ENCODE data around the gene RPL11. TPM values are rescaled to one million over a fixed set of nuclear protein-coding genes. Genes with fewer than 3 reads are reported as not detected.
"Not testable (repeated sequence)": the region's sequence is repeated elsewhere in the genome, so short reads cannot be mapped to it uniquely, and the experiment has no call there.

The RPL11 gene
- total RNA-seq, 1 donor from 2014 or later: 1,266 TPM

DNA sequence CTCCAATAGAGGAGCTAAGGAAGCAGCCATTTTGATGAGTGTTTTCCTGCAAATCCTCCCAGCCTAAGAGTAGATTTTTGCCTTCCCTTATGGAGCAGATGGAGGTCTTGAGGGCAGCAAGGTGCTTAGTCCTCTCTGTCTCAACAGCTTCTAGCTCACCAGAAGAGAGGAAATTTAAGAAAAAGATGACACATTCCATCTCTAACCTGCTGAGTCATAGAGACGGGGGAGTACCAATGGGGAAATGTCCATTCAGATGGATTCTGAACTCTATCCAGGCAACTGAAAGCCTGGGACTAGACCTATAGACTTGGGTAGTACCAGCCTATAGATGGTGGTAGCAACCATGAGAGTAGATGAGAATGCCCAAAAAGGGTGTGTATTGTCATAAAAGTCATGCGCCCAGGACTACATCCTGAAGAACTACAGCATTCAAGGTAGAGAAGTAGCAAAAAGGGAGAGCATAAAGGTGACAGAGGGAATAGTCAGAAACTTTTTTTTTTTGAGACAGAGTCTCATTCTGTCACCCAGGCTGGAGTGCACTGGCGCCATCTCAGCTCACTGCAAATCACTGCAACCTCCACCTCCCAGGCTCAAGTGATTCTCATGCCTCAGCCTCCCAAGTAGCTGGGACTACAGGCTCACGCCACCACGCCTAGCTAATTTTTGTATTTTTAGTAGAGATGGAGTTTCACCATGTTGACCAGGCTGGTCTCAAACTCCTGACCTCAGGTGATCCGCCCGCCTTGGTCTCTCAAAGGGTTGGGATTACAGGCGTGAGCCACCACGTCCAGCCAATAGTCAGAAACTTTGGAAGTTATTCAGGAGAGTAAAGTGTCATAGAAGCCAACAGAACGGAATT is 41.0 kb downstream of the RPL11 start:
- peak in 1 of 2 donors; percentile 8 for DNase-seq (ENCODE audit: low read depth in 2 of 2)

DNA sequence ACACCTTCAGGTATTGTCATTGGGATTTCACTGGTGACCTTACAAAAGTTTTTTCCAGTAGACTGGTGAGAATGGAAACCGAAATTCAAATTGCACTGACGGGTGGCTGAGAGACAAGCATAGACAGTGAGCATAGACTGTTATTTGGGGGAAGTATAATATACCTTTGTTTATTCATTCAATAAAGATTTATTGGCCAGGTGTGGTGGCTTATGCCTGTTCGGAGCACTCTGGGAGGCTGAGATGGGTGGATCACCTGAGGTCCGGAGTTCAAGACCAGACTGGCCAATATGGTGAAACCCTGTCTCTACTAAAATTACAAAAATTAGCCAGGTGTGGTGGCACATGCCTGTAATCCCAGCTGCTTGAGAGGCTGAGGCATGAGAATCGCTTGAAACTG is 41.7 kb downstream of the RPL11 start:
- DNase-seq (ENCODE audit: low read depth in 2 of 2): not testable (repeated sequence)

DNA sequence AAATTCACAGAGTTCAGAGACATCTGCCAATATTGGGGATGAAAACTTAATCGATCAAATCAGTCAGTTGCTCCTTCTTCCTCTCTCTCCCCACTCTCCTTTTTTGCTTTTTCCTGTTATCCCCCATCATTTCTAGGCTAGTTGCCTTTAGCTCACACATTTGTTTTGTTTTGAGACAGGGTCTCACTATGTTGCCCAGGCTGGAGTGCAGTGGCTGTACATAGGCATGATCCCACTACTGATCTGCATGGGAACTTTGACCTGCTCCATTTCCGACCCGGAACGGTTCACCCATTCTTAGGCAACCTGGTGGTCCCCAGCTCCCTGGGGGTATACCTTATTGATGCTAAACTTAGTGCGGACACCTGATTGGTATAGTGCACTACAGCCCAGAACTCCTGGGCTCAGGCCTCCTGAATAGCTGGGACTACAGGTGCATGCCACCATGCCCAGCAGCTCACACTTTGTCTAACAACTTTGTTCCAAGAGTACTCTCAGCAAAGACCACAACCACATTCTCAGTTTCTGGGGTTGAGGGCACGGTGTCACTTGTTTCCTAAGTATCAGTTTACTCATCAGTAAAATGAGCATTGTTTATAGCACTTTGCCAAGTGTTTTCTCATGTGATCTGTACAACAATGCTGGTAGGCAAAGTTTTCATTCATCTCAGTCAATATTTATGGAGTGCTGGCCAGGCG is 45.0 kb downstream of the RPL11 start:
- no peak for DNase-seq (ENCODE audit: low read depth in 2 of 2)

DNA sequence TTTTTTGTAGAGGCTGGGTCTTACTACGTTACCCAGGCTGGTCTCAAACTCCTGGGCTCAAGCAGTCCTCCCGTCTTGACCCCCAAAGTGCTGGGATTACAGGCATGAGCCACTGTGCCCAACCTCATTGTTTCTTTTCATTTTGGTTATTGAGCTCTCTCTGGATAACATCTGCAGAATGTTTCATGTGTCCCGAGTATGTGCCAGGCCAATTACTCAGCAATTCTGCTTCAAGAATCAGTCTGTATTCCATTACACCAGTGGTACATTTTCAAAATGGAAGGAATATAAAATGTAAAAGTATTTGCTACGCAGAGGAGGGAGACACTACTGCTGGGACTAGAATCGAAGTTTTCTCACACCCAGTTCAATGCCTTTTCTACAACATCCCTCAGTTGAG is 50.0 kb downstream of the RPL11 start:
- DNase-seq (ENCODE audit: low read depth in 2 of 2): no peak

DNA sequence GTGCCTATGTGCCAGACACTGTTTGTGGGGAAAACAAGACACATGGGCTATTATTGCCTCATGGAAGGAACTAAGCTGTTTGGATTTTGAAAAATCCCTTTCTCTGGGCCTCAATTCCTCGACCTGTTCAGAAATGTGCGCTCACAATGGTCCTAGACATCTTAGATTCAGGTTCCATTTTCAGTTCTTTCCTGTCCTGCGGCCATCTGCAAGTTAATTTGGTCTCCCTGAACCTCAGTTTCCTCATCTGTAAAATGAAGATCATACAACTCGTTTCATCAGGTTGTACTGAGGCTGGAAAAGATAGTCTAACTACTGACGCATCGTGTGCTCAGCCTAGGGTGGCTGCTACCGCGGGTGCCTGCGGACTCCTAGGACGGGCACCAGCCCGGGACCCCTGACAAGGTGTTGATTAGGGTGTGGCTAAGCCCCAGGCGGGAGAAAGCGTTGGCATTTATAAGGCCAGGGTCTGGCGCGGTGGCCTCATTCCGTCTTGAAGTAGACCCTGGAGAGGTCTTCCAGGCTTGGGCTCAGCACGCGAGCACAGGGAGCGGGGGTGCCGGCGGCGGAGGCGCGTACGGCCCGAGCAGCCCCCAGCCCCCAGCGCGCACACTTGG is 51.2 kb downstream of the RPL11 start:
- no peak for DNase-seq (ENCODE audit: low read depth in 2 of 2)

DNA sequence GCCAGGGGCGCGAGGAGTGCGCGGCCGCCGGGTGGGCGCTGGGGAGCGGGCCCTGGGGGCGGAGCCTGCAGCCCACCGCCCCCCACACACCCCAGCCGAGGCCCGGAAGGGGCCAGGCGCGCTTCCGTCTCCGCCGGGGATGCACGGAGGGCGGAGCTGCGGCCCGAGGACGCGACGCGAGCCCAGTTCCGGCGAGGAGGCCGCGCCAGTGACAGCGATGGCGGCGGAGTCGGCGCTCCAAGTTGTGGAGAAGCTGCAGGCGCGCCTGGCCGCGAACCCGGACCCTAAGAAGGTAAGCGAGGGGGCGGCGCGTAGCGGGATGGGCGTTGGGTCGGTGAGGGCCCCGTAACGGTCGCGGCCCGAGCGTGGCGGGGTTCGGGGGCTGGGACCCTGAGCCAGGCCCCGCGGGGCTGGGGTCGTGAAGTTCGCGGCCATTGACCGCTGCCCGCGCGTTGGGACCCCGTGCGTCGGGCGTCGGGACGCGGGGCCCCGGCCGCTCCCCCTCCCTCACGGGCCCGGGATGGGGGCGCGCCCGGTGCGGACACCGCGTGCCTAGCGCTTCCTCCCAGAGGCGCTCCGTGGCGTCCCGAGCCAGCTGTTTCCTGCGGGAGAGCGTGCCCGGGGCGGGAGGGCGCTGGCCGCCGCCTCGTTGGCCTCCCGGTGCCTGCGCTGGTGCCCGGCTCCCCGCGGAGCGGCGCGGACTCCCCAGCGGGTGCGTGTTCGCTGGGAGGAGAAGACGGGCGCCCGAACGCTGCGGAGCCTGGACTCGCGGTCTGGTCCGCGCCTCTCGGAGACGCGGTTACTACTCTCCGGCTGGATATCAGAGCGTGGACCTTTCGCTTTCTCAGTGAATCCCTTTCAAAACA is 51.9 kb downstream of the RPL11 start, which contains the start of gene ELOA:
TSS of gene ELOA (plus strand) at position 185 of the 866 bp plus-strand sequence. CDS start at position 218, 33 bp downstream.
- peak in 1 of 2 donors; percentile 64 for DNase-seq (ENCODE audit: low read depth in 2 of 2)

DNA sequence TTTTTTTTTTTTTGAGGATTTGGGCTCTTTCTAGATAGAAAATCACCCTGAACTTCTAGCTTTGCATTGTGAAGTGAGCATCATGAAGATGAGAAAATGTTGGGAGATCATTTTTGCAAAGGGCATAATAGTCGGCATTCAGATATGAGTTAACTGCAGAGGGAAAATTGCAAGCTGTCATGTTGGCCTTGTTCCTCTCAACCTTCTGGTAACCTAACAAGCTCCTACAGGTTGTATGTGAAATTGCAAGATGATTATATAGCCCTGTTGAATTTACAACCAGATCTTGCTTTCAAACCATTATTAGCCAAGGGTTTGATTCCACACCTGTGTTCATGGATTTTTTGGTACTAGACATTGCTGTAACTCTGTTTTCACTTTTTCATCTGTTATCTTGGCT is 53.9 kb downstream of the RPL11 start:
- DNase-seq (ENCODE audit: low read depth in 2 of 2): peak in 1 of 2 donors; percentile 52

Other genes with a start within 250 kb of the RPL11 start
- gene ASAP3, start 207.6 kb upstream of the RPL11 start, total RNA-seq: 3.6 and 10.4 TPM in 2 replicates
- gene E2F2, start 160.6 kb upstream of the RPL11 start, total RNA-seq: 1.4 and 1.9 TPM in 2 replicates
- gene ID3, start 132.3 kb upstream of the RPL11 start, total RNA-seq: 478 and 570 TPM in 2 replicates
- gene ELOA, start 51.7 kb downstream of the RPL11 start, total RNA-seq: 15.4 and 22.1 TPM in 2 replicates
- 30.4 and 51.2 TPM in 2 replicates for gene PITHD1, start 86.6 kb downstream of the RPL11 start, total RNA-seq
- gene LYPLA2, start 99.3 kb downstream of the RPL11 start, total RNA-seq: 113 and 153 TPM in 2 replicates
- 19.6 and 25.8 TPM in 2 replicates for gene GALE, start 108.9 kb downstream of the RPL11 start, total RNA-seq
- gene HMGCL, start 133.6 kb downstream of the RPL11 start, total RNA-seq: 37.7 and 46.3 TPM in 2 replicates
- 10.0 and 23.4 TPM in 2 replicates for gene FUCA1, start 176.5 kb downstream of the RPL11 start, total RNA-seq
- gene CNR2, start 221.6 kb downstream of the RPL11 start, total RNA-seq: not detected in 2 replicates